GF-D8 (cell line): ENCODE measurements around the gene HK1.

ENCODE experiments used
- DNase-seq: peaks from one replicate; lab custom pipeline; 2025; lab: John Stamatoyannopoulos, UW

Gene HK1

DNA sequence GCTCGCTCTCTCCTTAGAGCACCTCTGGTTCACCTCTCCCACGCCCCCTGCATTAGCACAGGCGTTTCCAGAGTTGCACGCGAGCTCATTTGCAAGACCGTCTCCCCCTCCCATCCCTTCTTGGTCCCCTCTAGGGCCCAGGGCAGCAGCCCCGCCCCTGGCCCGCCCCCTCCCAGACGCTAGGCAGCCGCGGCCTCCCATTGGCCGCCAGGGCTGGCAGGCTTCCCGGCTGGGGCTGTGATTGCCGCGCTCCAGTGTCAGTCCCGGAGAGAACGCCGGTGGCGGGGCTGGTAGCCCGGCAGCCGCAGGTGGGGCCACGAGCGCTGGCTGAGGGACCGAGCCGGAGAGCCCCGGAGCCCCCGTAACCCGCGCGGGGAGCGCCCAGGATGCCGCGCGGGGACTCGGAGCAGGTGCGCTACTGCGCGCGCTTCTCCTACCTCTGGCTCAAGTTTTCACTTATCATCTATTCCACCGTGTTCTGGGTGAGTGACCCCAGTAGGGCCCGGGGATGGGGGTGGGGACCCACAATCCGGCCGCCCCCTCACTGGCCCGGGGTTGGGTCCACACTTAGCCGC is 173.0 kb downstream of the HK1 start, which contains the start of gene TSPAN15:
TSS of gene TSPAN15 (plus strand) at position 257 of the 575 bp plus-strand sequence. CDS start at position 387, 130 bp downstream.
- DNase-seq: no peak
